HL-60 (cell line): Measurements from ENCODE around the gene RRP15.

Experiments
- CTCF ChIP-seq: IDR thresholded peaks from one replicate; pipeline ENCODE4 v1.5.1; 2011; ENCODE audit warnings: low read length, control low read depth, inconsistent platforms; ENCODE audit not compliant: insufficient read depth
- GABPA ChIP-seq: IDR thresholded peaks from 2 replicates; pipeline ENCODE4 v1.6.1; 2012; ENCODE audit warnings: low read depth
- POLR2AphosphoS5 ChIP-seq: IDR thresholded peaks from 2 replicates; pipeline ENCODE4 v1.6.1; 2012; ENCODE audit warnings: low read depth
- REST ChIP-seq: IDR thresholded peaks from 2 replicates; pipeline ENCODE4 v1.6.1; 2012; ENCODE audit warnings: low read depth; ENCODE audit not compliant: insufficient replicate concordance

GRCh38 chr1:218315638-218316037 is 30.5 kb downstream of the RRP15 start:
- no peak for TF ChIP-seq CTCF
- no peak for TF ChIP-seq POLR2AphosphoS5
- no peak for TF ChIP-seq REST
- TF ChIP-seq GABPA = no peak
